Activated CD4-positive, alpha-beta memory T cell treated with anti-CD3 and anti-CD28 coated beads, Interleukin-2, amount 10 ng/mL, durations not matched to agents 7 days and 5 days (primary cell): ENCODE data around the gene CPOX. TPM values are rescaled to one million over a fixed set of nuclear protein-coding genes. Genes with fewer than 3 reads are reported as not detected.

Experiments
- CTCF ChIA-PET: fragments of 350-600 bp; sonication (Branson Sonifier 250); formaldehyde crosslinking; loops from one replicate; lab custom pipeline; 2021; ENCODE audit warnings: antibody characterized with exemption, inconsistent platforms; lab: Charles Lee
- POLR2A ChIA-PET: fragments of 350-600 bp; sonication (Branson Sonifier 250); formaldehyde crosslinking; loops from one replicate; lab custom pipeline; 2021; ENCODE audit warnings: antibody characterized with exemption; lab: Charles Lee
- DNase-seq: peaks from one replicate; pipeline ENCODE4 v3.0.0-alpha.2; 2020
- H3K27ac Mint-ChIP-seq: one replicate; pipeline ENCODE4 v1.8.0; 2021; ENCODE audit warnings: mild to moderate bottlenecking, mixed read lengths
- H3K27me3 Mint-ChIP-seq: one replicate; pipeline ENCODE4 v1.8.0; 2021; ENCODE audit warnings: mixed read lengths
- H3K36me3 Mint-ChIP-seq: one replicate; pipeline ENCODE4 v1.8.0; 2021; ENCODE audit warnings: low read depth, mixed read lengths
- H3K4me1 Mint-ChIP-seq: one replicate; pipeline ENCODE4 v1.8.0; 2021; ENCODE audit warnings: mixed read lengths
- H3K4me3 Mint-ChIP-seq: one replicate; pipeline ENCODE4 v1.8.0; 2021; ENCODE audit warnings: mild to moderate bottlenecking, mixed read lengths
- H3K9me3 Mint-ChIP-seq: one replicate; pipeline ENCODE4 v1.8.0; 2021; ENCODE audit warnings: mixed read lengths
- total RNA-seq, 2 experiments: library from RNA; stranded (reverse); gene quantifications; one replicate each; pipeline ENCODE4 v1.2.3, GENCODE V29; 2021

Gene CPOX
- total RNA-seq, 2 experiments from 2014 or later, result 75.9 to 78.0 TPM

GRCh38 chr3:98589331-98590036 is 3.9 kb downstream of the CPOX start:
- peak overlapping the region; percentile 48 for H3K27ac Mint-ChIP-seq
- peaks cover 77% of the 10 kb centered on the region for H3K36me3 Mint-ChIP-seq
- peak overlapping the region; percentile 6 for H3K4me3 Mint-ChIP-seq
- no peak for DNase-seq
- no peaks in the 10 kb centered on the region for H3K27me3 Mint-ChIP-seq
- H3K4me1 Mint-ChIP-seq, result peaks cover 65% of the 10 kb centered on the region
- ChIA-PET CTCF (interaction anchor here (0.6 to 1.7 kb wide), 5 partner anchors 9 to 24 kb away, joined by 3 read pairs; no protein-coding TSS in a partner anchor), POLR2A (interaction anchor here (0.8 to 10.5 kb wide), 11 partner anchors 11 to 81 kb away, joined by 3 to 101 read pairs (median 4); partner anchors contain the start of genes CLDND1 and GPR15)
- no peaks in the 10 kb centered on the region for H3K9me3 Mint-ChIP-seq

GRCh38 chr3:98588065-98588464 is 5.3 kb downstream of the CPOX start:
- H3K27ac Mint-ChIP-seq, result no peak overlapping the region
- POLR2A ChIA-PET, result interaction anchor here (0.6 to 10.5 kb wide), 5 partner anchors 22 to 75 kb away, joined by 3 to 101 read pairs (median 3); partner anchors contain the start of gene CLDND1
- no peaks in the 10 kb centered on the region for H3K9me3 Mint-ChIP-seq
- CTCF ChIA-PET, result interaction anchor here (1.5 kb wide), 1 partner anchor 14 kb away, joined by 3 read pairs; no protein-coding TSS in a partner anchor
- no peaks in the 10 kb centered on the region for H3K27me3 Mint-ChIP-seq
- H3K4me1 Mint-ChIP-seq, result peaks cover 71% of the 10 kb centered on the region
- H3K36me3 Mint-ChIP-seq, result peaks cover 89% of the 10 kb centered on the region
- no peak overlapping the region for H3K4me3 Mint-ChIP-seq
- DNase-seq, result no peak

GRCh38 chr3:98587654-98588053 is 5.8 kb downstream of the CPOX start:
- Mint-ChIP-seq H3K27ac (no peak overlapping the region), H3K9me3 (no peaks in the 10 kb centered on the region), H3K36me3 (peaks cover 90% of the 10 kb centered on the region), H3K27me3 (no peaks in the 10 kb centered on the region), H3K4me1 (peaks cover 74% of the 10 kb centered on the region), H3K4me3 (no peak overlapping the region)
- CTCF ChIA-PET, result interaction anchor here (0.9 to 1.5 kb wide), 4 partner anchors 9 to 549 kb away, joined by 3 to 4 read pairs (median 3); no protein-coding TSS in a partner anchor
- no peak for DNase-seq
- POLR2A ChIA-PET, result interaction anchor here (0.6 to 10.5 kb wide), 4 partner anchors 22 to 75 kb away, joined by 3 to 62 read pairs (median 3); no protein-coding TSS in a partner anchor

GRCh38 chr3:98584547-98584946 is 8.9 kb downstream of the CPOX start:
- Mint-ChIP-seq H3K36me3 (peaks cover 86% of the 10 kb centered on the region), H3K4me1 (peaks cover 63% of the 10 kb centered on the region), H3K27ac (no peak overlapping the region), H3K9me3 (no peaks in the 10 kb centered on the region), H3K27me3 (no peaks in the 10 kb centered on the region), H3K4me3 (no peak overlapping the region)
- ChIA-PET POLR2A (interaction anchor here (0.9 to 1.4 kb wide), 3 partner anchors 9 to 72 kb away, joined by 3 to 8 read pairs (median 4); partner anchors contain the start of gene CPOX), CTCF (interaction anchor here (1.5 to 2.0 kb wide), 2 partner anchors 10 to 16 kb away, joined by 4 to 5 read pairs; no protein-coding TSS in a partner anchor)
- DNase-seq, result no peak

GRCh38 chr3:98583766-98584165 is 9.6 kb downstream of the CPOX start:
- DNase-seq, result no peak
- POLR2A ChIA-PET, result interaction anchor here (0.6 to 1.3 kb wide), 2 partner anchors 37 to 71 kb away, joined by 3 to 4 read pairs; no protein-coding TSS in a partner anchor
- Mint-ChIP-seq H3K9me3 (no peaks in the 10 kb centered on the region), H3K4me3 (no peak overlapping the region), H3K36me3 (peaks cover 84% of the 10 kb centered on the region), H3K27me3 (no peaks in the 10 kb centered on the region), H3K27ac (no peak overlapping the region), H3K4me1 (peaks cover 58% of the 10 kb centered on the region)
- CTCF ChIA-PET, result interaction anchor here (1.5 to 2.0 kb wide), 2 partner anchors 9 to 17 kb away, joined by 4 to 5 read pairs; no protein-coding TSS in a partner anchor

GRCh38 chr3:98582042-98582441 is 11.4 kb downstream of the CPOX start:
- ChIA-PET POLR2A (interaction anchor here (2.1 to 4.7 kb wide), 2 partner anchors 10 to 60 kb away, joined by 10 to 24 read pairs; partner anchors contain the start of genes CLDND1 and CPOX), CTCF (interaction anchor here (1.6 to 2.4 kb wide), 2 partner anchors 10 to 14 kb away, joined by 8 to 9 read pairs; no protein-coding TSS in a partner anchor)
- no peaks in the 10 kb centered on the region for H3K27me3 Mint-ChIP-seq
- H3K36me3 Mint-ChIP-seq, result peaks cover 86% of the 10 kb centered on the region
- H3K9me3 Mint-ChIP-seq, result no peaks in the 10 kb centered on the region
- H3K27ac Mint-ChIP-seq, result no peak overlapping the region
- DNase-seq, result no peak
- H3K4me3 Mint-ChIP-seq, result no peak overlapping the region
- H3K4me1 Mint-ChIP-seq, result peaks cover 56% of the 10 kb centered on the region

GRCh38 chr3:98581474-98581873 is 11.9 kb downstream of the CPOX start:
- H3K27ac Mint-ChIP-seq, result no peak overlapping the region

GRCh38 chr3:98580401-98581386 is 12.7 kb downstream of the CPOX start:
- peaks cover 7% of the 10 kb centered on the region for H3K9me3 Mint-ChIP-seq
- no peak for DNase-seq
- H3K4me3 Mint-ChIP-seq, result no peak overlapping the region
- peaks cover 86% of the 10 kb centered on the region for H3K36me3 Mint-ChIP-seq
- no peaks in the 10 kb centered on the region for H3K27me3 Mint-ChIP-seq
- CTCF ChIA-PET, result interaction anchor here (0.9 to 2.4 kb wide), 4 partner anchors 8 to 21 kb away, joined by 3 to 9 read pairs (median 6); no protein-coding TSS in a partner anchor
- POLR2A ChIA-PET, result interaction anchor here (2.1 to 4.7 kb wide), 2 partner anchors 11 to 58 kb away, joined by 10 to 24 read pairs; partner anchors contain the start of genes CLDND1 and CPOX
- peaks cover 60% of the 10 kb centered on the region for H3K4me1 Mint-ChIP-seq
- H3K27ac Mint-ChIP-seq, result no peak overlapping the region

More at GRCh38 chr3:98581474-98581873, 11.9 kb downstream of the CPOX start:
- H3K9me3 Mint-ChIP-seq, result peaks cover 3% of the 10 kb centered on the region
- H3K27me3 Mint-ChIP-seq, result no peaks in the 10 kb centered on the region
- POLR2A ChIA-PET, result interaction anchor here (2.1 to 4.7 kb wide), 2 partner anchors 11 to 59 kb away, joined by 10 to 24 read pairs; partner anchors contain the start of genes CLDND1 and CPOX
- no peak for DNase-seq
- CTCF ChIA-PET, result interaction anchor here (1.0 to 2.4 kb wide), 3 partner anchors 9 to 21 kb away, joined by 4 to 9 read pairs (median 8); no protein-coding TSS in a partner anchor
- peaks cover 88% of the 10 kb centered on the region for H3K36me3 Mint-ChIP-seq
- peaks cover 60% of the 10 kb centered on the region for H3K4me1 Mint-ChIP-seq
- no peak overlapping the region for H3K4me3 Mint-ChIP-seq

GRCh38 chr3:98577178-98577895 is 16.1 kb downstream of the CPOX start:
- Mint-ChIP-seq H3K4me3 (no peak overlapping the region), H3K36me3 (peaks cover 62% of the 10 kb centered on the region), H3K4me1 (peaks cover 57% of the 10 kb centered on the region), H3K9me3 (peaks cover 7% of the 10 kb centered on the region), H3K27me3 (no peaks in the 10 kb centered on the region), H3K27ac (no peak overlapping the region)
- ChIA-PET CTCF (no interaction called here), POLR2A (interaction anchor here (4.7 kb wide), 1 partner anchor 15 kb away, joined by 24 read pairs; the partner anchor contains the start of gene CPOX)
- no peak for DNase-seq

GRCh38 chr3:98574132-98574531 is 19.3 kb downstream of the CPOX start:
- Mint-ChIP-seq H3K4me1 (peaks cover 56% of the 10 kb centered on the region), H3K9me3 (peaks cover 10% of the 10 kb centered on the region), H3K36me3 (peaks cover 47% of the 10 kb centered on the region), H3K27ac (peak overlapping the region; percentile 71), H3K27me3 (no peaks in the 10 kb centered on the region), H3K4me3 (no peak overlapping the region)
- CTCF ChIA-PET, result interaction anchor here (0.6 to 3.9 kb wide), 14 partner anchors 10 to 63 kb away, joined by 3 to 38 read pairs (median 4); partner anchors contain the start of genes CLDND1 and CPOX
- POLR2A ChIA-PET, result interaction anchor here (0.7 to 15.0 kb wide), 12 partner anchors 9 to 59 kb away, joined by 3 to 349 read pairs (median 7); partner anchors contain the start of genes CLDND1, CPOX and GPR15
- no peak for DNase-seq

GRCh38 chr3:98573181-98573728 is 20.2 kb downstream of the CPOX start:
- no peak for DNase-seq
- CTCF ChIA-PET, result interaction anchor here (0.6 to 3.9 kb wide), 16 partner anchors 8 to 551 kb away, joined by 3 to 38 read pairs (median 6); partner anchors contain the start of genes CLDND1 and CPOX
- no peaks in the 10 kb centered on the region for H3K27me3 Mint-ChIP-seq
- POLR2A ChIA-PET, result interaction anchor here (0.8 to 15.0 kb wide), 19 partner anchors 10 to 58 kb away, joined by 3 to 349 read pairs (median 9); partner anchors contain the start of genes CLDND1, CPOX and GPR15
- H3K27ac Mint-ChIP-seq, result peak overlapping the region; percentile 75
- H3K9me3 Mint-ChIP-seq, result peaks cover 11% of the 10 kb centered on the region
- H3K4me3 Mint-ChIP-seq, result peak overlapping the region; percentile 44
- peaks cover 60% of the 10 kb centered on the region for H3K4me1 Mint-ChIP-seq
- H3K36me3 Mint-ChIP-seq, result peaks cover 42% of the 10 kb centered on the region
